Tibial artery (tissue), 4 donors: ENCODE results near the gene VPS51.

ENCODE experiments used
- DNase-seq, 2 donors: peaks; one replicate each; pipeline ENCODE4 v3.0.0-alpha.2; 2019
- H3K27ac ChIP-seq, 2 donors: fragments of 200-600 bp; sonication (generic) in 1 of 2; 1 replicate in 1 of 2; 2 replicates in 1 of 2; pipeline ENCODE4 v1.5.1; 2018 to 2019; ENCODE audit warnings: mild to moderate bottlenecking in 1 of 2
- H3K27me3 ChIP-seq, 2 donors: fragments of 200-600 bp; sonication (generic) in 1 of 2; one replicate each; pipeline versions ENCODE4 v1.5.1 to v1.6.0; 2016 to 2019
- H3K36me3 ChIP-seq, 3 donors: fragments of 200-600 bp; sonication (generic) in 2 of 3; one replicate each; pipeline ENCODE4 v1.5.1; 2016 to 2019; ENCODE audit warnings: mild to moderate bottlenecking in 2 of 3
- H3K4me1 ChIP-seq, 4 donors: fragments of 200-600 bp; sonication (generic) in 2 of 4; 1 replicate in 3 of 4; 2 replicates in 1 of 4; pipeline ENCODE4 v1.5.1; 2016 to 2019
- H3K4me3 ChIP-seq, 2 donors: fragments of 200-600 bp; sonication (generic) in 1 of 2; 1 replicate in 1 of 2; 2 replicates in 1 of 2; pipeline ENCODE4 v1.5.1; 2018 to 2019; ENCODE audit warnings: mild to moderate bottlenecking in 2 of 2
- H3K9me3 ChIP-seq, 3 donors: fragments of 200-600 bp; sonication (generic) in 1 of 3; one replicate each; pipeline ENCODE4 v1.5.1; 2016 to 2019
- CTCF ChIP-seq, 2 experiments: fragments of 200-600 bp in 1 of 2; fragments of 450-650 bp in 1 of 2; IDR thresholded peaks; one replicate each; pipeline ENCODE4 v1.5.1; 2017 to 2019; ENCODE audit warnings: antibody characterized with exemption in 2 of 2, mild to moderate bottlenecking in 1 of 2, moderate library complexity in 1 of 2
- intact Hi-C: fragments of 100-400 bp; cut with DNase I; formaldehyde crosslinking; loops from one replicate; pipeline ENCODE4 v1.15.0; 2023; ENCODE audit warnings: low total_unique reads

VPS51 gene

GRCh38 chr11:65072631-65072966 is 23.4 kb upstream of the VPS51 start:
- Histone ChIP-seq H3K36me3 (no peaks in the 10 kb centered on the region), H3K9me3 (no peaks in the 10 kb centered on the region), H3K4me3 (no peak overlapping the region), H3K27ac (no peak overlapping the region), H3K27me3 (peaks cover 0 to 3% of the 10 kb centered on the region in 2 donors), H3K4me1 (no peaks in the 10 kb centered on the region)
- no peak for DNase-seq
- no peak for TF ChIP-seq CTCF (IDR thresholded peaks at IDR 0.05)
- intact Hi-C loops: no loop called here

DNA sequence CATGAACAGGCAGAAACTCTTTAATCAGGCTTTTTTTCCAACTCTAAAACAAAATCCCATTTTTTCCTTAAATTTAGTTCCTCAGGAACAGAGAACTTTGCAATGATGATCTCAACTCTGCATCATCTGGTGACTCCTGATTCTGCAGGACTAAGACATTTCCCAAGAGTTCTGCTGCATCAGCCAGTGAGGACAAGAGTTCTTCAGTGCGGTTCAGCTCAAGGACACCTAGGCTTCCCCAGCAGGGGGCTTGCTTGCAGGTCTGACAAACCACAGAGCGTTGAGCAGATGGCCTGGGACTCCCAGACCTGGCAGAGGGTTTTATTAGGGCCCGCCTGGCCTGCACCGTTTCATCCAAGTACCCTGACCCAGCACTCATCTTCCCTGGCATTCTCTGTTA is 18.6 kb upstream of the VPS51 start:
- no peak overlapping the region for H3K27ac ChIP-seq
- H3K4me1 ChIP-seq: no peaks in the 10 kb centered on the region
- no peak for TF ChIP-seq CTCF (IDR thresholded peaks at IDR 0.05)
- DNase-seq: no peak
- H3K36me3 ChIP-seq: no peaks in the 10 kb centered on the region
- H3K9me3 ChIP-seq: no peaks in the 10 kb centered on the region
- intact Hi-C loops: no loop called here
- no peaks in the 10 kb centered on the region for H3K27me3 ChIP-seq
- H3K4me3 ChIP-seq: no peak overlapping the region

- no peak overlapping the region for H3K27ac ChIP-seq
- H3K4me1 ChIP-seq: peaks cover 0 to under 1% (median 0%) of the 10 kb centered on the region in 4 donors
- no peaks in the 10 kb centered on the region for H3K9me3 ChIP-seq
- TF ChIP-seq CTCF (IDR thresholded peaks at IDR 0.05): peak; percentile 24 to 27
- no peaks in the 10 kb centered on the region for H3K27me3 ChIP-seq
- H3K36me3 ChIP-seq: no peaks in the 10 kb centered on the region
- DNase-seq: no peak
- intact Hi-C loops: no loop called here
- H3K4me3 ChIP-seq: no peak overlapping the region
Measured at GRCh38 chr11:65078151-65078550, 17.9 kb upstream of the VPS51 start.

GRCh38 chr11:65078786-65079342 is 17.1 kb upstream of the VPS51 start:
- intact Hi-C loops: no loop called here
- H3K36me3 ChIP-seq: no peaks in the 10 kb centered on the region
- H3K27me3 ChIP-seq: no peaks in the 10 kb centered on the region
- H3K4me1 ChIP-seq: peaks cover 0 to 7% (median 6%) of the 10 kb centered on the region in 4 donors
- H3K4me3 ChIP-seq: no peak overlapping the region
- no peak for TF ChIP-seq CTCF (IDR thresholded peaks at IDR 0.05)
- H3K27ac ChIP-seq: no peak overlapping the region
- H3K9me3 ChIP-seq: no peaks in the 10 kb centered on the region
- no peak for DNase-seq

- Histone ChIP-seq H3K27me3 (no peaks in the 10 kb centered on the region), H3K4me1 (peaks cover 0 to 21% (median 17%) of the 10 kb centered on the region in 4 donors), H3K4me3 (peak overlapping the region; percentile 67 to 70), H3K36me3 (peaks cover 18 to 29% (median 22%) of the 10 kb centered on the region in 3 donors), H3K9me3 (no peaks in the 10 kb centered on the region), H3K27ac (peak overlapping the region; percentile 87 to 88)
- no peak for TF ChIP-seq CTCF (IDR thresholded peaks at IDR 0.05)
- intact Hi-C loops: no loop called here
- no peak for DNase-seq
Measured at GRCh38 chr11:65083134-65083833, 12.7 kb upstream of the VPS51 start.
